Germinal center (tissue), 1 donor: ENCODE measurements around the gene PLAAT5.

Experiments
- DNase-seq: peaks from one replicate; pipeline ENCODE4 v3.0.0; 2012; ENCODE audit warnings: mixed read lengths, low spot score

Gene PLAAT5

GRCh38 chr11:63512816-63513215, 21.8 kb upstream of the PLAAT5 start:
- DNase-seq: no peak

- DNase-seq: no peak
Observed at GRCh38 chr11:63511048-63511748, 20.2 kb upstream of the PLAAT5 start.

GRCh38 chr11:63510360-63511047, 19.5 kb upstream of the PLAAT5 start:
- no peak for DNase-seq

GRCh38 chr11:63508745-63509144, 17.8 kb upstream of the PLAAT5 start:
- no peak for DNase-seq

GRCh38 chr11:63508009-63508408, 17.0 kb upstream of the PLAAT5 start:
- no peak for DNase-seq

- no peak for DNase-seq
Observed at GRCh38 chr11:63507511-63507910, 16.5 kb upstream of the PLAAT5 start.

- DNase-seq: no peak
Observed at GRCh38 chr11:63506876-63507275, 15.9 kb upstream of the PLAAT5 start.

GRCh38 chr11:63505857-63506528, 15.0 kb upstream of the PLAAT5 start, which contains the start of gene LGALS12:
Gene LGALS12 (plus strand): TSS chr11:63506084. CDS start chr11:63506459, 375 bp downstream.
- no peak for DNase-seq

- DNase-seq: no peak
Observed at GRCh38 chr11:63504933-63505586, 14.1 kb upstream of the PLAAT5 start.

- DNase-seq: no peak
Observed at GRCh38 chr11:63504054-63504453, 13.1 kb upstream of the PLAAT5 start.

GRCh38 chr11:63503492-63503891, 12.5 kb upstream of the PLAAT5 start:
- DNase-seq: no peak

GRCh38 chr11:63502252-63502820, 11.4 kb upstream of the PLAAT5 start:
- DNase-seq: no peak

GRCh38 chr11:63501236-63501635, 10.3 kb upstream of the PLAAT5 start:
- no peak for DNase-seq

- no peak for DNase-seq
Observed at GRCh38 chr11:63499874-63500273, 8.9 kb upstream of the PLAAT5 start.

- DNase-seq: no peak
Observed at GRCh38 chr11:63494975-63495374, 4.0 kb upstream of the PLAAT5 start.

GRCh38 chr11:63493127-63493526, 2.2 kb upstream of the PLAAT5 start:
- no peak for DNase-seq

- DNase-seq: no peak
Observed at GRCh38 chr11:63492441-63492840, 1.5 kb upstream of the PLAAT5 start.

- no peak for DNase-seq
Observed at GRCh38 chr11:63491636-63492372, 837 bp upstream of the PLAAT5 start.

- DNase-seq: no peak
Observed at GRCh38 chr11:63491240-63491587, 247 bp upstream of the PLAAT5 start.

- DNase-seq: no peak
Observed at GRCh38 chr11:63489879-63490278, 1.1 kb downstream of the PLAAT5 start.

- DNase-seq: no peak
Observed at GRCh38 chr11:63488789-63489188, 2.2 kb downstream of the PLAAT5 start.

GRCh38 chr11:63485777-63486176, 5.2 kb downstream of the PLAAT5 start:
- DNase-seq: no peak
